MM.1S (cell line): ENCODE results near the gene FEN1.

Experiments used
- DNase-seq: peaks from one replicate; pipeline ENCODE4 v3.0.0-alpha.2; 2015
- H2AFZ ChIP-seq: fragments of 300-600 bp; sonication (generic); 2 replicates; pipeline ENCODE4 v1.6.0; 2016; ENCODE audit warnings: antibody characterized with exemption, low read length
- H3F3A ChIP-seq: fragments of 300-600 bp; sonication (generic); 2 replicates; pipeline ENCODE4 v1.6.1; 2016; ENCODE audit warnings: mild to moderate bottlenecking, antibody characterized with exemption, low read length, moderate library complexity, mixed read lengths; ENCODE audit not compliant: insufficient read depth
- H3K27ac ChIP-seq: fragments of 300-600 bp; sonication (generic); 2 replicates; pipeline ENCODE4 v1.5.1; 2016; ENCODE audit warnings: mild to moderate bottlenecking, low read length
- H3K27me3 ChIP-seq: fragments of 300-600 bp; sonication (generic); replicated peaks from 2 replicates; pipeline ENCODE4 v1.6.0; 2016; ENCODE audit warnings: low read length; ENCODE audit not compliant: insufficient read depth
- H3K36me3 ChIP-seq: fragments of 300-600 bp; sonication (generic); replicated peaks from 2 replicates; pipeline ENCODE4 v1.6.1; 2016; ENCODE audit warnings: mild to moderate bottlenecking, low read length, mixed read lengths; ENCODE audit not compliant: insufficient read depth
- H3K4me1 ChIP-seq: fragments of 300-600 bp; sonication (generic); 2 replicates; pipeline ENCODE4 v1.6.1; 2016; ENCODE audit warnings: low read length, mixed read lengths
- H3K4me2 ChIP-seq: fragments of 300-600 bp; sonication (generic); 2 replicates; pipeline ENCODE4 v1.6.0; 2016; ENCODE audit warnings: low read depth, low read length
- H3K4me3 ChIP-seq: fragments of 300-600 bp; sonication (generic); 2 replicates; pipeline ENCODE4 v1.5.1; 2016; ENCODE audit warnings: low read length, mixed read lengths
- H3K79me2 ChIP-seq: fragments of 300-600 bp; sonication (generic); 2 replicates; pipeline ENCODE4 v1.6.1; 2016; ENCODE audit warnings: mixed run types, low read length, mixed read lengths
- H3K9ac ChIP-seq: fragments of 300-600 bp; sonication (generic); 2 replicates; pipeline ENCODE4 v1.6.1; 2016; ENCODE audit warnings: low read length, mixed read lengths
- H3K9me2 ChIP-seq: fragments of 300-600 bp; sonication (generic); replicated peaks from 2 replicates; pipeline ENCODE4 v1.6.1; 2016; ENCODE audit warnings: mild to moderate bottlenecking, low read length, mixed read lengths; ENCODE audit not compliant: insufficient read depth
- H3K9me3 ChIP-seq: fragments of 300-600 bp; sonication (generic); replicated peaks from 2 replicates; pipeline ENCODE4 v1.6.1; 2016; ENCODE audit warnings: mild to moderate bottlenecking, low read length, mixed read lengths; ENCODE audit not compliant: insufficient read depth
- H4K20me1 ChIP-seq: fragments of 300-600 bp; sonication (generic); 2 replicates; pipeline ENCODE4 v1.6.1; 2016; ENCODE audit warnings: mild to moderate bottlenecking, low read length, moderate library complexity, mixed read lengths; ENCODE audit not compliant: insufficient read depth
- CTCF ChIP-seq: fragments of 300-600 bp; sonication (generic); IDR thresholded peaks from 2 replicates; pipeline ENCODE4 v1.5.1; 2016; ENCODE audit warnings: antibody characterized with exemption, low read length, mixed read lengths
- EZH2 ChIP-seq: fragments of 300-600 bp; sonication (generic); optimal IDR thresholded peaks from 2 replicates; pipeline ENCODE3; 2017; ENCODE audit warnings: low read depth, mild to moderate bottlenecking, antibody characterized with exemption, low read length, mixed read lengths
- EZH2phosphoT487 ChIP-seq: fragments of 300-600 bp; sonication (generic); IDR thresholded peaks from 2 replicates; pipeline ENCODE4 v1.6.1; 2018; ENCODE audit warnings: antibody characterized with exemption, low read length

Gene FEN1

DNA sequence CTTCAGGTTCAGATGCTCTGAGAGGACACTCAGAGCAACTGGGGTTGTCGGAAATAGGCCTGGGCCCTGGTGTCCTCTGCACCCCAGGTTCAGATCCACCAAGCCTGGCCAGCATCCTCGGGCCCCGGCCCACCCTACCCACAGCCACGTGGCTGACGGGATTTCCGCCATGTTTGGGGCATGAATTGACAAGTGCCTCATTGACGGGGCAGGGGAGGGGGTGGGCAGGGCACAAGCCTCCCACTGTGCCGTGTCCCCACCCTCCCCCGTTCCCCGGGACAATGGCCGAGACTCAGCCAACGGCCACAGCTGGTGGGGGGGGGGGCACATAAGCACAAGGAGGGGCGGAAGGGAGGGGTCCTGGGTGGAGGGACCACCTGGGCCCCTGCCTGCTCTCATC, 31.8 kb upstream of the FEN1 start:
- H3K4me2 ChIP-seq: no peak overlapping the region
- H3K9ac ChIP-seq: no peak overlapping the region
- no peaks in the 10 kb centered on the region for H3K79me2 ChIP-seq
- no peak overlapping the region for H2AFZ ChIP-seq
- H4K20me1 ChIP-seq: no peaks in the 10 kb centered on the region
- peaks cover 88% of the 10 kb centered on the region for H3K27me3 ChIP-seq
- no peak overlapping the region for H3K4me3 ChIP-seq
- no peaks in the 10 kb centered on the region for H3F3A ChIP-seq
- DNase-seq: no peak
- H3K27ac ChIP-seq: no peak overlapping the region
- H3K36me3 ChIP-seq: no peaks in the 10 kb centered on the region
- H3K9me2 ChIP-seq: no peaks in the 10 kb centered on the region
- H3K4me1 ChIP-seq: no peaks in the 10 kb centered on the region
- no peaks in the 10 kb centered on the region for H3K9me3 ChIP-seq
- TF ChIP-seq EZH2 (no peak), CTCF (no peak), EZH2phosphoT487 (no peak)

GRCh38 chr11:61761440-61762222, 31.1 kb upstream of the FEN1 start:
- no peak overlapping the region for H2AFZ ChIP-seq
- DNase-seq: no peak

GRCh38 chr11:61762223-61762615, 30.5 kb upstream of the FEN1 start:
- Histone ChIP-seq H3K27ac (no peak overlapping the region), H3K9ac (no peak overlapping the region), H3K9me3 (no peaks in the 10 kb centered on the region), H4K20me1 (no peaks in the 10 kb centered on the region), H3K4me3 (no peak overlapping the region), H2AFZ (no peak overlapping the region), H3K4me2 (no peak overlapping the region), H3K79me2 (no peaks in the 10 kb centered on the region), H3K9me2 (no peaks in the 10 kb centered on the region), H3K4me1 (no peaks in the 10 kb centered on the region), H3K36me3 (no peaks in the 10 kb centered on the region), H3F3A (no peaks in the 10 kb centered on the region), H3K27me3 (peaks cover 82% of the 10 kb centered on the region)
- TF ChIP-seq EZH2phosphoT487 (no peak), EZH2 (no peak), CTCF (no peak)
- DNase-seq: no peak

More at GRCh38 chr11:61761440-61762222, 31.1 kb upstream of the FEN1 start:
- Histone ChIP-seq H3K27me3 (peaks cover 86% of the 10 kb centered on the region), H3K27ac (no peak overlapping the region), H3K9me3 (no peaks in the 10 kb centered on the region), H3K9ac (no peak overlapping the region), H3K36me3 (no peaks in the 10 kb centered on the region), H3K9me2 (no peaks in the 10 kb centered on the region), H3K79me2 (no peaks in the 10 kb centered on the region), H4K20me1 (no peaks in the 10 kb centered on the region), H3K4me2 (no peak overlapping the region), H3K4me3 (no peak overlapping the region), H3K4me1 (no peaks in the 10 kb centered on the region), H3F3A (no peaks in the 10 kb centered on the region)
- TF ChIP-seq CTCF (no peak), EZH2 (no peak), EZH2phosphoT487 (no peak)
